Measurements from ENCODE around the gene MRLN.
"Not testable (repeated sequence)": the region's sequence is repeated elsewhere in the genome, so short reads cannot be mapped to it uniquely, and the experiment has no call there.

GRCh38 chr10:59785476-59785875 lies 32.2 kb upstream of the MRLN start:
- TF ChIP-seq CTCF (IDR thresholded peaks at IDR 0.05); CHD2 (IDR thresholded peaks at IDR 0.05; ENCODE audit: low read length, partially characterized antibody): not testable (repeated sequence)

Data from SK-N-SH (cell line).